Fibroblast of lung (primary cell): ENCODE measurements around the gene FOXJ1. TPM values are rescaled to one million over a fixed set of nuclear protein-coding genes. Genes with fewer than 3 reads are reported as not detected.

Source experiments
- DNase-seq, 2 donors: peaks; one replicate each; pipeline versions ENCODE4 v3.0.0 to v3.0.0-alpha.2; 2010; ENCODE audit warnings: low read depth in 2 of 2
- H2AFZ ChIP-seq: 2 replicates; pipeline ENCODE4 v1.5.1; 2012; ENCODE audit warnings: low read length, control low read depth, inconsistent platforms
- H3K27ac ChIP-seq: 2 replicates; pipeline ENCODE4 v1.5.1; 2011; ENCODE audit warnings: low read length, control low read depth; ENCODE audit not compliant: insufficient read depth
- H3K27me3 ChIP-seq: 2 replicates; pipeline ENCODE4 v1.5.1; 2011; ENCODE audit warnings: mild to moderate bottlenecking, low read length; ENCODE audit not compliant: control insufficient read depth, insufficient read depth
- H3K36me3 ChIP-seq: 2 replicates; pipeline ENCODE4 v1.5.1; 2011; ENCODE audit warnings: low read length; ENCODE audit not compliant: control insufficient read depth, insufficient read depth
- H3K4me1 ChIP-seq: 2 replicates; pipeline ENCODE4 v1.5.1; 2011; ENCODE audit warnings: low read length; ENCODE audit not compliant: control insufficient read depth, insufficient read depth; ENCODE audit errors: extremely low read depth
- H3K4me2 ChIP-seq: 2 replicates; pipeline ENCODE4 v1.5.1; 2011; ENCODE audit warnings: low read length, control low read depth; ENCODE audit not compliant: insufficient read depth; ENCODE audit errors: extremely low read depth
- H3K4me3 ChIP-seq, 4 experiments: fragments of 200-600 bp in 1 of 4; sonication (generic) in 1 of 4; replicated peaks in 1 of 4; 2 replicates each; pipeline ENCODE4 v1.5.1; 2011 to 2016; ENCODE audit warnings: low read length in 4 of 4, low read depth in 3 of 4, mild to moderate bottlenecking in 3 of 4, control low read depth in 2 of 4, inconsistent platforms in 1 of 4, mixed read lengths in 1 of 4; ENCODE audit not compliant: insufficient read depth in 1 of 4; ENCODE audit errors: control extremely low read depth in 1 of 4
- H3K79me2 ChIP-seq: 2 replicates; pipeline ENCODE4 v1.5.1; 2012; ENCODE audit warnings: mild to moderate bottlenecking, low read length, inconsistent platforms; ENCODE audit not compliant: control insufficient read depth, insufficient read depth
- H3K9ac ChIP-seq: 2 replicates; pipeline ENCODE4 v1.5.1; 2011; ENCODE audit warnings: mild to moderate bottlenecking, low read length, control low read depth; ENCODE audit not compliant: insufficient read depth
- H3K9me3 ChIP-seq: 2 replicates; pipeline ENCODE4 v1.5.1; 2012; ENCODE audit warnings: low read depth, low read length; ENCODE audit not compliant: control insufficient read depth, insufficient read depth
- H4K20me1 ChIP-seq: 2 replicates; pipeline ENCODE4 v1.5.1; 2011; ENCODE audit warnings: low read length; ENCODE audit not compliant: control insufficient read depth, insufficient read depth; ENCODE audit errors: extremely low read depth
- EZH2 ChIP-seq: IDR thresholded peaks from 2 replicates; pipeline ENCODE4 v1.5.1; 2012; ENCODE audit warnings: low read length, control low read depth, mild to moderate bottlenecking; ENCODE audit errors: missing control alignments
- polyA plus RNA-seq, 2 donors: library from polyadenylated mRNA; depleted of rRNA in 1 of 2; stranded (reverse) in 1 of 2; unstranded in 1 of 2; fragments of >200 nt; gene quantifications; 2 replicates each; pipeline ENCODE4 v1.2.1, GENCODE V29; 2011 to 2012; ENCODE audit warnings: missing spikeins in 1 of 2
- total RNA-seq: library from RNA; depleted of rRNA; stranded (reverse); fragments of >200 nt; gene quantifications from 2 replicates; pipeline ENCODE4 v1.2.1, GENCODE V29; 2014
- TF ChIP-seq, protein P1 (sequence below), 2 donors: IDR thresholded peaks in 1 of 2; conservative IDR thresholded peaks in 1 of 2; 1 replicate in 1 of 2; 2 replicates in 1 of 2; pipeline ENCODE4 v1.5.1; 2011 to 2012; ENCODE audit warnings: low read length in 2 of 2, control low read depth in 1 of 2, inconsistent platforms in 1 of 2, low read depth in 1 of 2, mild to moderate bottlenecking in 1 of 2

FOXJ1 gene
- total and polyA plus RNA-seq, 2 donors (not counting 1 experiment from before 2014, with no cell fraction given), result not detected

GRCh38 chr17:76138234-76138895, 2.7 kb downstream of the FOXJ1 start:
- no peak overlapping the region for H2AFZ ChIP-seq
- H3K27ac ChIP-seq, result no peak overlapping the region
- no peak for TF ChIP-seq EZH2
- TF ChIP-seq, protein P1, sequence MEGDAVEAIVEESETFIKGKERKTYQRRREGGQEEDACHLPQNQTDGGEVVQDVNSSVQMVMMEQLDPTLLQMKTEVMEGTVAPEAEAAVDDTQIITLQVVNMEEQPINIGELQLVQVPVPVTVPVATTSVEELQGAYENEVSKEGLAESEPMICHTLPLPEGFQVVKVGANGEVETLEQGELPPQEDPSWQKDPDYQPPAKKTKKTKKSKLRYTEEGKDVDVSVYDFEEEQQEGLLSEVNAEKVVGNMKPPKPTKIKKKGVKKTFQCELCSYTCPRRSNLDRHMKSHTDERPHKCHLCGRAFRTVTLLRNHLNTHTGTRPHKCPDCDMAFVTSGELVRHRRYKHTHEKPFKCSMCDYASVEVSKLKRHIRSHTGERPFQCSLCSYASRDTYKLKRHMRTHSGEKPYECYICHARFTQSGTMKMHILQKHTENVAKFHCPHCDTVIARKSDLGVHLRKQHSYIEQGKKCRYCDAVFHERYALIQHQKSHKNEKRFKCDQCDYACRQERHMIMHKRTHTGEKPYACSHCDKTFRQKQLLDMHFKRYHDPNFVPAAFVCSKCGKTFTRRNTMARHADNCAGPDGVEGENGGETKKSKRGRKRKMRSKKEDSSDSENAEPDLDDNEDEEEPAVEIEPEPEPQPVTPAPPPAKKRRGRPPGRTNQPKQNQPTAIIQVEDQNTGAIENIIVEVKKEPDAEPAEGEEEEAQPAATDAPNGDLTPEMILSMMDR (conservative IDR thresholded peaks at IDR 0.05 in 1 of 2, IDR thresholded peaks at IDR 0.05 in 1 of 2; ENCODE audit: low read depth in 1 of 2, low read length in 2 of 2), result no peak
- DNase-seq, result no peak
- H3K9me3 ChIP-seq, result no peaks in the 10 kb centered on the region
- H4K20me1 ChIP-seq, result no peaks in the 10 kb centered on the region
- H3K27me3 ChIP-seq, result peaks cover 59% of the 10 kb centered on the region
- H3K4me3 ChIP-seq, result no peak overlapping the region
- H3K9ac ChIP-seq, result no peak overlapping the region
- no peaks in the 10 kb centered on the region for H3K79me2 ChIP-seq
- H3K36me3 ChIP-seq, result no peaks in the 10 kb centered on the region
- H3K4me2 ChIP-seq, result no peak overlapping the region
- peaks cover 4% of the 10 kb centered on the region for H3K4me1 ChIP-seq

GRCh38 chr17:76137351-76138233, 3.5 kb downstream of the FOXJ1 start:
- no peak overlapping the region for H3K27ac ChIP-seq
- no peak for DNase-seq
- no peaks in the 10 kb centered on the region for H3K9me3 ChIP-seq
- H3K79me2 ChIP-seq, result no peaks in the 10 kb centered on the region
- no peaks in the 10 kb centered on the region for H3K36me3 ChIP-seq
- H3K4me1 ChIP-seq, result peaks cover 4% of the 10 kb centered on the region
- H3K9ac ChIP-seq, result no peak overlapping the region
- peak; percentile 52 for TF ChIP-seq EZH2
- TF ChIP-seq, protein P1 (conservative IDR thresholded peaks at IDR 0.05 in 1 of 2, IDR thresholded peaks at IDR 0.05 in 1 of 2; ENCODE audit: low read depth in 1 of 2, low read length in 2 of 2), result no peak
- peaks cover 66% of the 10 kb centered on the region for H3K27me3 ChIP-seq
- no peaks in the 10 kb centered on the region for H4K20me1 ChIP-seq
- no peak overlapping the region for H3K4me3 ChIP-seq
- H2AFZ ChIP-seq, result no peak overlapping the region
- H3K4me2 ChIP-seq, result no peak overlapping the region

DNA sequence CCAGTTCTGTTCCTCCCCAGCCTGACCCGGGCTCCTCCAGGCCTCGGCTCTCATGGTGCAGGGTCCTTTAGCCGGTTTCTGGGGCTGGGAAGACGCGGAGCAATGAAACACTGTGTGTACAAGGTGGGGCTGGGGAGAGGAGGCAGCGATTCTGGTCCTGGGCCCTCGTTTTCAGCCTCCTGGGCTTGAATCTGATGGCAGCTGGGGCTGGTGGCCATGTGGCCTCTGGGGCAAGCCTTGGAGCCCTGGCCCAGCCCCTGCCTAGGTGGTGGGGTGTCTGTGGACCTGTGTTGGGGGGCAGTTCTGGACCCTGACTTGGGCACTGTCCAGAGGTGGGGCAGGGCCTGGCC, 4.1 kb downstream of the FOXJ1 start:
- no peak for DNase-seq
- H3K36me3 ChIP-seq, result no peaks in the 10 kb centered on the region

More for the DNA sequence above, 4.1 kb downstream of the FOXJ1 start:
- H4K20me1 ChIP-seq, result no peaks in the 10 kb centered on the region
- H3K9me3 ChIP-seq, result no peaks in the 10 kb centered on the region
- no peak for TF ChIP-seq EZH2
- TF ChIP-seq, protein P1 (conservative IDR thresholded peaks at IDR 0.05 in 1 of 2, IDR thresholded peaks at IDR 0.05 in 1 of 2; ENCODE audit: low read depth in 1 of 2, low read length in 2 of 2), result no peak
- H3K4me3 ChIP-seq, result no peak overlapping the region
- H3K27me3 ChIP-seq, result peaks cover 67% of the 10 kb centered on the region
- no peak overlapping the region for H3K4me2 ChIP-seq
- H3K27ac ChIP-seq, result no peak overlapping the region
- H3K79me2 ChIP-seq, result no peaks in the 10 kb centered on the region
- peaks cover 4% of the 10 kb centered on the region for H3K4me1 ChIP-seq
- no peak overlapping the region for H2AFZ ChIP-seq
- H3K9ac ChIP-seq, result no peak overlapping the region
